Measurements from ENCODE around the gene ARHGAP15. TPM values are rescaled to one million over a fixed set of nuclear protein-coding genes. Genes with fewer than 3 reads are reported as not detected.

The ARHGAP15 gene
- total and polyA plus RNA-seq, 10 donors, result 55.8 to 219 (median 130) TPM

DNA sequence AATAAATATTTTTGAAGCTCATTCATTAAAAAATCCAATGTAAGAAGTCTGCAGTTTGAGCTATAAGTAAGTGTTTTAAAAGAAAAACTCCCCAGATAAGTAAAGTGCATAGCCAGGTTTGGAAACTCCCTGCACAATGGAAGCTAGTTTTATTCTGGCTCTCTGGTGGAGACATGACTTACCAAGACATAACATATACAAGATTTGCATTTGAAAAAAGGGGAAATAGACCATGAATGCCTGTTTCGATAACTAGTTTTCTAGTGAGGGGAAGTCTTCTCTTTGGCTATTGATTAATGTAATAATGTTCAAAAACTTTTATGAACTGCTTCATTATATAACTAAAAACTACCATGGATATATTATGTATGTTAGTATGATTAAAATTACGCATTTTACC lies 435.2 kb downstream of the ARHGAP15 start:
- H3K27ac ChIP-seq, result no peak overlapping the region
- H3K36me3 ChIP-seq, result peaks cover 0 to 76% (median 9%) of the 10 kb centered on the region in 6 donors
- H3K4me1 ChIP-seq, result peaks cover 0 to 1% (median 0%) of the 10 kb centered on the region in 6 donors
- no peaks in the 10 kb centered on the region for H3K9me3 ChIP-seq
- no peak overlapping the region for H3K4me3 ChIP-seq
- intact Hi-C loops (cut with DNase I; ENCODE audit: low total_unique reads), result no loop called here
- TF ChIP-seq, protein P1, sequence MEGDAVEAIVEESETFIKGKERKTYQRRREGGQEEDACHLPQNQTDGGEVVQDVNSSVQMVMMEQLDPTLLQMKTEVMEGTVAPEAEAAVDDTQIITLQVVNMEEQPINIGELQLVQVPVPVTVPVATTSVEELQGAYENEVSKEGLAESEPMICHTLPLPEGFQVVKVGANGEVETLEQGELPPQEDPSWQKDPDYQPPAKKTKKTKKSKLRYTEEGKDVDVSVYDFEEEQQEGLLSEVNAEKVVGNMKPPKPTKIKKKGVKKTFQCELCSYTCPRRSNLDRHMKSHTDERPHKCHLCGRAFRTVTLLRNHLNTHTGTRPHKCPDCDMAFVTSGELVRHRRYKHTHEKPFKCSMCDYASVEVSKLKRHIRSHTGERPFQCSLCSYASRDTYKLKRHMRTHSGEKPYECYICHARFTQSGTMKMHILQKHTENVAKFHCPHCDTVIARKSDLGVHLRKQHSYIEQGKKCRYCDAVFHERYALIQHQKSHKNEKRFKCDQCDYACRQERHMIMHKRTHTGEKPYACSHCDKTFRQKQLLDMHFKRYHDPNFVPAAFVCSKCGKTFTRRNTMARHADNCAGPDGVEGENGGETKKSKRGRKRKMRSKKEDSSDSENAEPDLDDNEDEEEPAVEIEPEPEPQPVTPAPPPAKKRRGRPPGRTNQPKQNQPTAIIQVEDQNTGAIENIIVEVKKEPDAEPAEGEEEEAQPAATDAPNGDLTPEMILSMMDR (IDR thresholded peaks at IDR 0.05 in 8 of 11, conservative IDR thresholded peaks at IDR 0.05 in 3 of 11), result no peak
- TF ChIP-seq POLR2AphosphoS5 (IDR thresholded peaks at IDR 0.05) (no peak), POLR2A (IDR thresholded peaks at IDR 0.05) (no peak)
- WGBS, 5 donors, result 87 to 91% (median 90%) methylated on average over 2 of the region's 2 CpGs
- no peak for DNase-seq
- no peaks in the 10 kb centered on the region for H3K27me3 ChIP-seq (replicated peaks in 1 of 7)

DNA sequence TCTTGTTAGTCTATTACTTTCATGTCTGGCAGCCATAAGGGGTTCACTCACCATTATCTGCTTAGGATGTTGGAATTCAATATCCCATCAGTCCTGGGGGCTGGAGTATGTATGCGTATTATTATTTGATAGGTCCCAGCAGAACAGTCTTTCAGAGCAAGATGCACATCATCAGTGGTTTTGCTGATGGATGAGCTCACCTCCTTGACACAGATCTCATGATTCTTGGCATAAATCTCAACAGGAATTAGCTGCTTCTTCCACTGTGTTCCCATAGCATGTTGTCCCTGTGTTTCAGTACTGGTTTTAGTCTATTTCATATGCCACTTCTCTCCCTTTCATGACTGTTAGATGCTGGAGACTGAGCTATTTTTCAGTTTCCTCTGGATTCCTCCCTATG lies 442.5 kb downstream of the ARHGAP15 start:
- intact Hi-C loops (cut with DNase I; ENCODE audit: low total_unique reads), result no loop called here
- H3K27ac ChIP-seq, result no peak overlapping the region
- no peak for DNase-seq
- H3K9me3 ChIP-seq, result no peaks in the 10 kb centered on the region
- H3K36me3 ChIP-seq, result peaks cover 0 to 51% (median 6%) of the 10 kb centered on the region in 6 donors
- H3K27me3 ChIP-seq (replicated peaks in 1 of 7), result no peaks in the 10 kb centered on the region
- TF ChIP-seq POLR2A (IDR thresholded peaks at IDR 0.05) (no peak), POLR2AphosphoS5 (IDR thresholded peaks at IDR 0.05) (no peak)
- TF ChIP-seq, protein P1 (IDR thresholded peaks at IDR 0.05 in 8 of 11, conservative IDR thresholded peaks at IDR 0.05 in 3 of 11), result no peak
- 93 to 100% (median 96%) methylated on average over 1 of the region's 1 CpG for WGBS, 5 donors
- H3K4me3 ChIP-seq, result no peak overlapping the region
- no peaks in the 10 kb centered on the region for H3K4me1 ChIP-seq

DNA sequence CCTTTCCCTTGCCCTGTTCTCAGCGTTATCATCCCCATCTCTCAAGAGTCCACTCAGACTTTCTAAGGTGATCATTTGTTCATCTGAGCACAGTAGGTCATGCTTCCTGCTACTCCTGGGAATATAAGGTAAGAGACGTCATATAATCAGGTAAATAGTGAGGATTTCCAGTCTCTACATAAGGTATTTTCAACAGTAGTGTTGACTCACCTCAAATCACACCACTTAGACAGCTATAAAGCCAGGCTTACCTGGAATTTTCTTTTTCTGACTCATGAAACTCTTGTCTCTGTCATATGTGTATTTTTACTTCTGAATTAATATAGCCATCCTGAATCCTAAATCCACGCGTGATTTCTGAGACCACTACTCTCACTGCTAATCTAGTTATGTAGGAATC lies 443.2 kb downstream of the ARHGAP15 start:
- H3K27ac ChIP-seq, result no peak overlapping the region
- no peaks in the 10 kb centered on the region for H3K9me3 ChIP-seq
- 91 to 97% (median 94%) methylated on average over 4 of the region's 4 CpGs for WGBS, 5 donors
- no peak for DNase-seq
- H3K36me3 ChIP-seq, result peaks cover 0 to 44% (median 5%) of the 10 kb centered on the region in 6 donors
- intact Hi-C loops (cut with DNase I; ENCODE audit: low total_unique reads), result no loop called here
- no peak overlapping the region for H3K4me3 ChIP-seq
- TF ChIP-seq POLR2AphosphoS5 (IDR thresholded peaks at IDR 0.05), result no peak
- TF ChIP-seq POLR2A (IDR thresholded peaks at IDR 0.05), result no peak
- TF ChIP-seq, protein P1 (IDR thresholded peaks at IDR 0.05 in 8 of 11, conservative IDR thresholded peaks at IDR 0.05 in 3 of 11), result no peak
- no peaks in the 10 kb centered on the region for H3K27me3 ChIP-seq (replicated peaks in 1 of 7)
- H3K4me1 ChIP-seq, result no peaks in the 10 kb centered on the region

DNA sequence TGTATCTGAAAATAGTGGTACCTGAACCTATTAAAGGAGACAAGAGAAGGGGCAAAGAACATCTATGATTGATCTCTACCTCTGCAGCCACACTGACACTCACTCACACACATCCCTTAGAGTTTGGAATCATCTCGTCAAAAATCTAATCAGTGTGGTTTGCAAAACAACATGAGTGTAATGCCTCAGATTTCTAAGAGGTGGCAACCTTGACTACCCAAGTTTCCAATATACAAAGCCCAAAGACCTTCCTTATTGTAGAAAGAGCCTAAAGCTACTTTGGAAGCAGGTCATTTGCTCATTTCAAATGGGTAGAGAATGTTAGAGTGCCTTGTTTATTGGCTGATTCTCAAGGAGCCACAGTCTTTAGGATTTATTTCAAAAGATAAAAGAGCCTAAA lies 444.9 kb downstream of the ARHGAP15 start:
- TF ChIP-seq, protein P1 (IDR thresholded peaks at IDR 0.05 in 8 of 11, conservative IDR thresholded peaks at IDR 0.05 in 3 of 11), result no peak
- TF ChIP-seq POLR2A (IDR thresholded peaks at IDR 0.05), result no peak
- TF ChIP-seq POLR2AphosphoS5 (IDR thresholded peaks at IDR 0.05), result no peak
- WGBS, 5 donors, result 67 to 89% (median 81%) methylated on average over 1 of the region's 1 CpG
- H3K4me3 ChIP-seq, result no peak overlapping the region
- no peak for DNase-seq
- no peaks in the 10 kb centered on the region for H3K4me1 ChIP-seq
- intact Hi-C loops (cut with DNase I; ENCODE audit: low total_unique reads), result no loop called here
- H3K27me3 ChIP-seq (replicated peaks in 1 of 7), result no peaks in the 10 kb centered on the region
- no peak overlapping the region for H3K27ac ChIP-seq
- no peaks in the 10 kb centered on the region for H3K9me3 ChIP-seq
- peaks cover 0 to 39% (median under 1%) of the 10 kb centered on the region in 6 donors for H3K36me3 ChIP-seq

All from spleen (tissue), 11 donors.